Neural progenitor cell (in vitro differentiated cells): Measurements from ENCODE around the gene ELMO1. TPM values are rescaled to one million over a fixed set of nuclear protein-coding genes. Genes with fewer than 3 reads are reported as not detected.

Source experiments
- DNase-seq: peaks from one replicate; pipeline ENCODE4 v3.0.0-alpha.2; 2016; ENCODE audit warnings: low spot score
- H2AFZ ChIP-seq: fragments of 200-600 bp; sonication (generic); replicated peaks from 2 replicates; pipeline ENCODE4 v1.6.1; 2016; ENCODE audit warnings: antibody characterized with exemption
- H3F3A ChIP-seq: fragments of 200-600 bp; sonication (generic); 2 replicates; pipeline ENCODE4 v1.6.1; 2016; ENCODE audit warnings: antibody characterized with exemption, low read depth
- H3K27ac ChIP-seq: fragments of 200-600 bp; sonication (generic); 2 replicates; pipeline ENCODE4 v1.5.1; 2016; ENCODE audit warnings: mild to moderate bottlenecking
- H3K27me3 ChIP-seq: fragments of 200-600 bp; sonication (generic); 2 replicates; pipeline ENCODE4 v1.6.1; 2016; ENCODE audit warnings: mild to moderate bottlenecking, moderate library complexity
- H3K36me3 ChIP-seq: fragments of 200-600 bp; sonication (generic); 2 replicates; pipeline ENCODE4 v1.5.1; 2016
- H3K4me1 ChIP-seq: fragments of 200-600 bp; sonication (generic); 2 replicates; pipeline ENCODE4 v1.6.1; 2016; ENCODE audit warnings: mixed run types
- H3K4me2 ChIP-seq: fragments of 200-600 bp; sonication (generic); 2 replicates; pipeline ENCODE4 v1.6.1; 2016
- H3K4me3 ChIP-seq: fragments of 200-600 bp; sonication (generic); 2 replicates; pipeline ENCODE4 v1.5.1; 2016
- H3K79me2 ChIP-seq: fragments of 200-600 bp; sonication (generic); 2 replicates; pipeline ENCODE4 v1.6.1; 2016; ENCODE audit warnings: low read depth
- H3K9ac ChIP-seq: fragments of 200-600 bp; sonication (generic); 2 replicates; pipeline ENCODE4 v1.6.1; 2016
- H3K9me3 ChIP-seq: fragments of 200-600 bp; sonication (generic); 2 replicates; pipeline ENCODE4 v1.5.1; 2016; ENCODE audit warnings: low read depth
- H4K20me1 ChIP-seq: fragments of 200-600 bp; sonication (generic); 2 replicates; pipeline ENCODE4 v1.6.1; 2016; ENCODE audit warnings: low read depth
- H3K27ac Mint-ChIP-seq: 3 replicates; pipeline ENCODE4 v1.8.0; 2021; ENCODE audit warnings: mixed read lengths
- H3K27me3 Mint-ChIP-seq: 2 replicates; pipeline ENCODE4 v1.8.0; 2022; ENCODE audit warnings: low read depth, mild to moderate bottlenecking, inconsistent platforms, moderate library complexity, mixed read lengths; ENCODE audit not compliant: insufficient read depth
- H3K36me3 Mint-ChIP-seq: 3 replicates; pipeline ENCODE4 v1.8.0; 2021; ENCODE audit warnings: mixed read lengths
- H3K4me1 Mint-ChIP-seq: 3 replicates; pipeline ENCODE4 v1.8.0; 2021; ENCODE audit warnings: mixed read lengths
- H3K4me3 Mint-ChIP-seq: 3 replicates; pipeline ENCODE4 v1.8.0; 2021; ENCODE audit warnings: mild to moderate bottlenecking, moderate library complexity, mixed read lengths
- H3K9me3 Mint-ChIP-seq: 3 replicates; pipeline ENCODE4 v1.8.0; 2020; ENCODE audit warnings: mixed read lengths
- EZH2 ChIP-seq: fragments of 200-600 bp; sonication (generic); IDR thresholded peaks from 2 replicates; pipeline ENCODE4 v1.6.1; 2017; ENCODE audit warnings: antibody characterized with exemption, mild to moderate bottlenecking, moderate library complexity
- EZH2phosphoT487 ChIP-seq: fragments of 200-600 bp; sonication (generic); IDR thresholded peaks from 2 replicates; pipeline ENCODE4 v1.6.1; 2017; ENCODE audit warnings: antibody characterized with exemption
- total RNA-seq: library from RNA; depleted of rRNA; stranded (reverse); fragments of >200 nt; gene quantifications from 2 replicates; pipeline ENCODE4 v1.2.3, GENCODE V29; 2015; ENCODE audit warnings: low replicate concordance
- TF ChIP-seq, protein P1 (sequence below): fragments of 200-600 bp; sonication (generic); IDR thresholded peaks from 2 replicates; pipeline ENCODE4 v1.5.1; 2017; ENCODE audit warnings: antibody characterized with exemption, mild to moderate bottlenecking

ELMO1 gene
- total RNA-seq, 1 donor from 2014 or later: 22.0 TPM

GRCh38 chr7:37093257-37093656 is 355.4 kb downstream of the ELMO1 start:
- no peaks in the 10 kb centered on the region for H3F3A ChIP-seq
- no peak overlapping the region for H2AFZ ChIP-seq
- no peaks in the 10 kb centered on the region for H3K36me3 ChIP-seq
- Mint-ChIP-seq H3K27ac (no peak overlapping the region), H3K27me3 (peaks cover 5% of the 10 kb centered on the region), H3K4me3 (no peak overlapping the region), H3K9me3 (peaks cover 7% of the 10 kb centered on the region), H3K36me3 (no peaks in the 10 kb centered on the region), H3K4me1 (no peaks in the 10 kb centered on the region)
- H3K4me3 ChIP-seq: no peak overlapping the region
- no peaks in the 10 kb centered on the region for H3K27me3 ChIP-seq
- no peak overlapping the region for H3K27ac ChIP-seq
- TF ChIP-seq EZH2phosphoT487 (no peak), EZH2 (no peak)
- TF ChIP-seq, protein P1, sequence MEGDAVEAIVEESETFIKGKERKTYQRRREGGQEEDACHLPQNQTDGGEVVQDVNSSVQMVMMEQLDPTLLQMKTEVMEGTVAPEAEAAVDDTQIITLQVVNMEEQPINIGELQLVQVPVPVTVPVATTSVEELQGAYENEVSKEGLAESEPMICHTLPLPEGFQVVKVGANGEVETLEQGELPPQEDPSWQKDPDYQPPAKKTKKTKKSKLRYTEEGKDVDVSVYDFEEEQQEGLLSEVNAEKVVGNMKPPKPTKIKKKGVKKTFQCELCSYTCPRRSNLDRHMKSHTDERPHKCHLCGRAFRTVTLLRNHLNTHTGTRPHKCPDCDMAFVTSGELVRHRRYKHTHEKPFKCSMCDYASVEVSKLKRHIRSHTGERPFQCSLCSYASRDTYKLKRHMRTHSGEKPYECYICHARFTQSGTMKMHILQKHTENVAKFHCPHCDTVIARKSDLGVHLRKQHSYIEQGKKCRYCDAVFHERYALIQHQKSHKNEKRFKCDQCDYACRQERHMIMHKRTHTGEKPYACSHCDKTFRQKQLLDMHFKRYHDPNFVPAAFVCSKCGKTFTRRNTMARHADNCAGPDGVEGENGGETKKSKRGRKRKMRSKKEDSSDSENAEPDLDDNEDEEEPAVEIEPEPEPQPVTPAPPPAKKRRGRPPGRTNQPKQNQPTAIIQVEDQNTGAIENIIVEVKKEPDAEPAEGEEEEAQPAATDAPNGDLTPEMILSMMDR: no peak
- no peak overlapping the region for H3K4me2 ChIP-seq
- H4K20me1 ChIP-seq: no peaks in the 10 kb centered on the region
- H3K9me3 ChIP-seq: no peaks in the 10 kb centered on the region
- H3K4me1 ChIP-seq: no peaks in the 10 kb centered on the region
- DNase-seq: no peak
- H3K9ac ChIP-seq: no peak overlapping the region
- H3K79me2 ChIP-seq: no peaks in the 10 kb centered on the region

GRCh38 chr7:37092548-37092947 is 356.1 kb downstream of the ELMO1 start:
- Mint-ChIP-seq H3K27me3 (peaks cover 5% of the 10 kb centered on the region), H3K27ac (no peak overlapping the region), H3K4me1 (no peaks in the 10 kb centered on the region), H3K4me3 (no peak overlapping the region), H3K9me3 (peaks cover 7% of the 10 kb centered on the region), H3K36me3 (no peaks in the 10 kb centered on the region)
- H3K79me2 ChIP-seq: no peaks in the 10 kb centered on the region
- no peaks in the 10 kb centered on the region for H3K9me3 ChIP-seq
- H3K4me3 ChIP-seq: no peak overlapping the region
- no peaks in the 10 kb centered on the region for H3K4me1 ChIP-seq
- no peak overlapping the region for H3K27ac ChIP-seq
- H3K27me3 ChIP-seq: no peaks in the 10 kb centered on the region
- no peaks in the 10 kb centered on the region for H3K36me3 ChIP-seq
- no peaks in the 10 kb centered on the region for H3F3A ChIP-seq
- no peak overlapping the region for H2AFZ ChIP-seq
- TF ChIP-seq EZH2phosphoT487: no peak
- H3K4me2 ChIP-seq: no peak overlapping the region
- DNase-seq: no peak
- no peak overlapping the region for H3K9ac ChIP-seq
- no peaks in the 10 kb centered on the region for H4K20me1 ChIP-seq

- no peaks in the 10 kb centered on the region for H3K4me1 Mint-ChIP-seq
- H2AFZ ChIP-seq: no peak overlapping the region
Observed at GRCh38 chr7:37089972-37090371, 358.7 kb downstream of the ELMO1 start.

DNA sequence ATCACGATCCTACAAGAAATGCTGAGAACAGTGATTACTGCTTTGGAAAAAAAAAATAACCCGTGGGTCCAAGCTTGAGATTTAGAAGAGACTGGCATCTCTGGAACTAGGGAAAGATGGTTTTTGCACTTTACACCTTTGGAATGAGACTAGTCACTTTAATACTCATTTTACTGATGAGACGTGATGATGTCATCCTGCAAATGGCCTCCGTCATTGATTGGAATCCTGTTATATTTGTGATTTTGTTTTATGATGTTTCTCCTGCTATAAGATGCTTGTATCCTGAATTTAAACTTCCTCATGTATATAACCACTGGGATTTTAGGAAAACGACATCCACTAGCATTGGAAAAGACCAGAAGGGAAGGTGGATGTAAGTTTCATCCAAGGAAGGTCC is 363.1 kb downstream of the ELMO1 start:
- no peaks in the 10 kb centered on the region for H3K9me3 Mint-ChIP-seq

More at GRCh38 chr7:37089972-37090371, 358.7 kb downstream of the ELMO1 start:
- H3K9me3 ChIP-seq: no peaks in the 10 kb centered on the region
- H3K36me3 ChIP-seq: no peaks in the 10 kb centered on the region
- TF ChIP-seq EZH2: no peak
- no peak for TF ChIP-seq EZH2phosphoT487
- TF ChIP-seq, protein P1: no peak
- Mint-ChIP-seq H3K9me3 (peaks cover 7% of the 10 kb centered on the region), H3K36me3 (no peaks in the 10 kb centered on the region), H3K27me3 (peaks cover 5% of the 10 kb centered on the region), H3K4me3 (no peak overlapping the region), H3K27ac (no peak overlapping the region)
- H3F3A ChIP-seq: no peaks in the 10 kb centered on the region
- H3K4me1 ChIP-seq: no peaks in the 10 kb centered on the region
- no peak overlapping the region for H3K4me3 ChIP-seq
- no peak overlapping the region for H3K9ac ChIP-seq
- no peak for DNase-seq
- no peak overlapping the region for H3K4me2 ChIP-seq
- H4K20me1 ChIP-seq: no peaks in the 10 kb centered on the region
- no peak overlapping the region for H3K27ac ChIP-seq
- H3K27me3 ChIP-seq: no peaks in the 10 kb centered on the region
- H3K79me2 ChIP-seq: no peaks in the 10 kb centered on the region

More for the DNA sequence above, 363.1 kb downstream of the ELMO1 start:
- Histone ChIP-seq H3F3A (no peaks in the 10 kb centered on the region), H3K4me2 (no peak overlapping the region), H3K79me2 (no peaks in the 10 kb centered on the region), H3K4me1 (no peaks in the 10 kb centered on the region), H3K9ac (no peak overlapping the region), H3K4me3 (no peak overlapping the region), H3K9me3 (no peaks in the 10 kb centered on the region), H2AFZ (no peak overlapping the region), H3K36me3 (no peaks in the 10 kb centered on the region), H3K27me3 (no peaks in the 10 kb centered on the region), H3K27ac (no peak overlapping the region), H4K20me1 (no peaks in the 10 kb centered on the region)
- no peak for TF ChIP-seq EZH2phosphoT487
- TF ChIP-seq, protein P1: no peak
- TF ChIP-seq EZH2: no peak
- H3K27ac Mint-ChIP-seq: no peak overlapping the region
- H3K4me1 Mint-ChIP-seq: no peaks in the 10 kb centered on the region
- no peaks in the 10 kb centered on the region for H3K36me3 Mint-ChIP-seq
- peaks cover 3% of the 10 kb centered on the region for H3K27me3 Mint-ChIP-seq
- H3K4me3 Mint-ChIP-seq: no peak overlapping the region
- no peak for DNase-seq
